DOHH2 (cell line): Measurements from ENCODE around the gene RNF213.

Experiments used
- H3F3A ChIP-seq: fragments of 200-600 bp; sonication (generic), shearing (Covaris generic); 2 replicates; pipeline ENCODE4 v1.6.0; 2016; ENCODE audit warnings: antibody characterized with exemption, mild to moderate bottlenecking; ENCODE audit not compliant: control insufficient read depth, insufficient read depth
- H3K27ac ChIP-seq: fragments of 200-600 bp; sonication (generic); 2 replicates; pipeline ENCODE4 v1.5.1; 2014; ENCODE audit warnings: low read depth, mild to moderate bottlenecking, low read length, moderate library complexity
- H3K27me3 ChIP-seq: fragments of 200-600 bp; sonication (generic); 2 replicates; pipeline ENCODE4 v1.6.1; 2014; ENCODE audit warnings: mild to moderate bottlenecking, low read length, mixed read lengths; ENCODE audit not compliant: control insufficient read depth
- H3K36me3 ChIP-seq: fragments of 200-600 bp; sonication (generic); 2 replicates; pipeline ENCODE4 v1.6.1; 2014; ENCODE audit warnings: mild to moderate bottlenecking, low read length, moderate library complexity, mixed read lengths; ENCODE audit not compliant: control insufficient read depth
- H3K4me1 ChIP-seq: fragments of 200-600 bp; sonication (generic); 2 replicates; pipeline ENCODE4 v1.6.1; 2014; ENCODE audit warnings: mild to moderate bottlenecking, low read length, mixed read lengths; ENCODE audit not compliant: control insufficient read depth
- H3K4me2 ChIP-seq: fragments of 200-600 bp; sonication (generic); 2 replicates; pipeline ENCODE4 v1.6.0; 2014; ENCODE audit warnings: mild to moderate bottlenecking, low read length, moderate library complexity
- H3K4me3 ChIP-seq: fragments of 200-600 bp; sonication (generic); 2 replicates; pipeline ENCODE4 v1.5.1; 2014; ENCODE audit warnings: mild to moderate bottlenecking, low read length, mixed read lengths
- H3K79me2 ChIP-seq: fragments of 200-600 bp; sonication (generic); 2 replicates; pipeline ENCODE4 v1.6.1; 2014; ENCODE audit warnings: mild to moderate bottlenecking, low read length, mixed read lengths; ENCODE audit not compliant: control insufficient read depth
- H3K9me2 ChIP-seq: fragments of 200-600 bp; sonication (generic); replicated peaks from 2 replicates; pipeline ENCODE4 v1.6.1; 2014; ENCODE audit warnings: mild to moderate bottlenecking, low read length, mixed read lengths; ENCODE audit not compliant: control insufficient read depth
- H3K9me3 ChIP-seq: fragments of 200-600 bp; sonication (generic); 2 replicates; pipeline ENCODE4 v1.6.1; 2014; ENCODE audit warnings: antibody characterized with exemption, low read length, mixed read lengths; ENCODE audit not compliant: control insufficient read depth, insufficient read depth
- H4K20me1 ChIP-seq: fragments of 200-600 bp; sonication (generic); 2 replicates; pipeline ENCODE4 v1.6.0; 2014; ENCODE audit warnings: low read depth, mild to moderate bottlenecking, antibody characterized with exemption, low read length, moderate library complexity; ENCODE audit not compliant: control insufficient read depth, insufficient read depth
- CTCF ChIP-seq: fragments of 200-600 bp; sonication (generic); IDR thresholded peaks from one replicate; pipeline ENCODE4 v1.5.1; 2014; ENCODE audit warnings: antibody characterized with exemption, mild to moderate bottlenecking, low read depth, low read length; ENCODE audit not compliant: poor library complexity, severe bottlenecking
- EZH2phosphoT487 ChIP-seq: fragments of 200-600 bp; sonication (generic); IDR thresholded peaks from 2 replicates; pipeline ENCODE4 v1.6.1; 2017; ENCODE audit warnings: borderline replicate concordance, mild to moderate bottlenecking, antibody characterized with exemption, low read length, moderate library complexity, mixed read lengths

The RNF213 gene

GRCh38 chr17:80220054-80220735 lies 40.5 kb upstream of the RNF213 start, which contains the start of the genes SGSH and SLC26A11:
Gene SGSH (minus strand): TSS chr17:80220333. CDS start chr17:80220313, 20 bp downstream.
Gene SLC26A11 (plus strand): TSS chr17:80220427. CDS start chr17:80221561, 1,134 bp downstream.
- Histone ChIP-seq H3K79me2 (no peaks in the 10 kb centered on the region), H4K20me1 (0 out of 2 replicates have a peak, but pooled peaks cover 2% of the 10 kb centered on the region), H3K4me1 (peaks cover 19% of the 10 kb centered on the region), H3K4me3 (peak within 1 kb of the TSS; percentile 19), H3K27ac (no peak within 1 kb of the TSS), H3K9me3 (no peaks in the 10 kb centered on the region), H3K4me2 (peak within 1 kb of the TSS; percentile 45), H3K9me2 (no peaks in the 10 kb centered on the region), H3K27me3 (peaks cover 17% of the 10 kb centered on the region), H3K36me3 (no peaks in the 10 kb centered on the region), H3F3A (no peaks in the 10 kb centered on the region)
- no peak for TF ChIP-seq EZH2phosphoT487
- no peak for TF ChIP-seq CTCF

- TF ChIP-seq EZH2phosphoT487, result no peak
- TF ChIP-seq CTCF, result no peak
- H3K4me1 ChIP-seq, result peaks cover 19% of the 10 kb centered on the region
- 0 out of 2 replicates have a peak, but pooled peaks cover 6% of the 10 kb centered on the region for H4K20me1 ChIP-seq
- no peak overlapping the region for H3K27ac ChIP-seq
- no peak overlapping the region for H3K4me3 ChIP-seq
- no peaks in the 10 kb centered on the region for H3K36me3 ChIP-seq
- H3K27me3 ChIP-seq, result peaks cover 17% of the 10 kb centered on the region
- no peak overlapping the region for H3K4me2 ChIP-seq
- H3K9me3 ChIP-seq, result no peaks in the 10 kb centered on the region
- no peaks in the 10 kb centered on the region for H3F3A ChIP-seq
- H3K79me2 ChIP-seq, result no peaks in the 10 kb centered on the region
- H3K9me2 ChIP-seq, result no peaks in the 10 kb centered on the region
Observed at GRCh38 chr17:80220736-80221215, 39.9 kb upstream of the RNF213 start.

- Histone ChIP-seq H3K27ac (no peak overlapping the region), H3K79me2 (no peaks in the 10 kb centered on the region), H3F3A (no peaks in the 10 kb centered on the region), H3K4me3 (no peak overlapping the region), H3K4me2 (no peak overlapping the region), H3K9me3 (no peaks in the 10 kb centered on the region), H3K4me1 (peaks cover 19% of the 10 kb centered on the region), H3K36me3 (no peaks in the 10 kb centered on the region), H4K20me1 (0 out of 2 replicates have a peak, but pooled peaks cover 6% of the 10 kb centered on the region), H3K27me3 (peaks cover 17% of the 10 kb centered on the region), H3K9me2 (no peaks in the 10 kb centered on the region)
- TF ChIP-seq CTCF (no peak), EZH2phosphoT487 (no peak)
Observed at GRCh38 chr17:80221351-80222105, 39.1 kb upstream of the RNF213 start.
